Activated T-helper 17 cell treated with anti-CD3 and anti-CD28 coated beads, Interleukin-2, amount 50 U/mL, for 72 hours (primary cell): ENCODE data around the gene RCL1. TPM values are rescaled to one million over a fixed set of nuclear protein-coding genes. Genes with fewer than 3 reads are reported as not detected.
"Not testable (repeated sequence)": the region's sequence is repeated elsewhere in the genome, so short reads cannot be mapped to it uniquely, and the experiment has no call there.

Experiments
- ATAC-seq: fragments of 150-1000 bp; cut with Tn5 transposase; replicated peaks from 2 replicates; pipeline ENCODE4 v1.10.0; 2021; ENCODE audit warnings: mild to moderate bottlenecking, moderate library complexity
- H3K27ac Mint-ChIP-seq: one replicate; pipeline ENCODE4 v1.8.0; 2022; ENCODE audit warnings: mixed read lengths
- H3K27me3 Mint-ChIP-seq: one replicate; pipeline ENCODE4 v1.8.0; 2022; ENCODE audit warnings: mixed read lengths
- H3K36me3 Mint-ChIP-seq: one replicate; pipeline ENCODE4 v1.8.0; 2022; ENCODE audit warnings: low read depth, mild to moderate bottlenecking, mixed read lengths
- H3K4me1 Mint-ChIP-seq: one replicate; pipeline ENCODE4 v1.8.0; 2022; ENCODE audit warnings: mixed read lengths
- H3K4me3 Mint-ChIP-seq: one replicate; pipeline ENCODE4 v1.8.0; 2022; ENCODE audit warnings: mild to moderate bottlenecking, mixed read lengths
- H3K9me3 Mint-ChIP-seq: one replicate; pipeline ENCODE4 v1.8.0; 2022; ENCODE audit warnings: mixed read lengths
- total RNA-seq, 2 donors: library from RNA; stranded (reverse); gene quantifications; one replicate each; pipeline ENCODE4 v1.2.3, GENCODE V29; 2022

Gene RCL1
- total RNA-seq, 2 donors from 2014 or later: 18.9 to 38.2 TPM

- Mint-ChIP-seq H3K27me3 (no peaks in the 10 kb centered on the region), H3K4me1 (no peaks in the 10 kb centered on the region), H3K36me3 (no peaks in the 10 kb centered on the region), H3K4me3 (no peak overlapping the region), H3K9me3 (no peaks in the 10 kb centered on the region), H3K27ac (no peak overlapping the region)
- peak; percentile 97 for ATAC-seq
These were observed 23.2 kb upstream of the RCL1 start for GRCh38 chr9:4769321-4770080.

GRCh38 chr9:4771788-4772187, 21.0 kb upstream of the RCL1 start:
- no peak overlapping the region for H3K4me3 Mint-ChIP-seq
- H3K27me3 Mint-ChIP-seq: no peaks in the 10 kb centered on the region
- no peaks in the 10 kb centered on the region for H3K4me1 Mint-ChIP-seq
- no peak overlapping the region for H3K27ac Mint-ChIP-seq
- no peaks in the 10 kb centered on the region for H3K36me3 Mint-ChIP-seq
- H3K9me3 Mint-ChIP-seq: no peaks in the 10 kb centered on the region
- no peak for ATAC-seq

GRCh38 chr9:4774209-4774608, 18.5 kb upstream of the RCL1 start:
- no peak overlapping the region for H3K4me3 Mint-ChIP-seq
- no peaks in the 10 kb centered on the region for H3K36me3 Mint-ChIP-seq
- no peak for ATAC-seq
- H3K4me1 Mint-ChIP-seq: no peaks in the 10 kb centered on the region
- H3K27me3 Mint-ChIP-seq: no peaks in the 10 kb centered on the region
- H3K9me3 Mint-ChIP-seq: no peaks in the 10 kb centered on the region
- no peak overlapping the region for H3K27ac Mint-ChIP-seq

- not testable (repeated sequence) for H3K4me3 Mint-ChIP-seq, H3K9me3 Mint-ChIP-seq, H3K36me3 Mint-ChIP-seq, H3K4me1 Mint-ChIP-seq, H3K27ac Mint-ChIP-seq, ATAC-seq, H3K27me3 Mint-ChIP-seq
These were observed 17.8 kb upstream of the RCL1 start for GRCh38 chr9:4774958-4775357.

- no peak overlapping the region for H3K27ac Mint-ChIP-seq
- peaks cover 7% of the 10 kb centered on the region for H3K27me3 Mint-ChIP-seq
- ATAC-seq: no peak
- H3K9me3 Mint-ChIP-seq: no peaks in the 10 kb centered on the region
- H3K4me3 Mint-ChIP-seq: no peak overlapping the region
- H3K4me1 Mint-ChIP-seq: no peaks in the 10 kb centered on the region
- H3K36me3 Mint-ChIP-seq: no peaks in the 10 kb centered on the region
These were observed 12.1 kb upstream of the RCL1 start for GRCh38 chr9:4780651-4781050.

GRCh38 chr9:4781408-4781807, 11.3 kb upstream of the RCL1 start:
- H3K4me3 Mint-ChIP-seq: no peak overlapping the region
- no peaks in the 10 kb centered on the region for H3K4me1 Mint-ChIP-seq
- H3K36me3 Mint-ChIP-seq: no peaks in the 10 kb centered on the region
- H3K27ac Mint-ChIP-seq: no peak overlapping the region
- H3K9me3 Mint-ChIP-seq: no peaks in the 10 kb centered on the region
- ATAC-seq: no peak
- H3K27me3 Mint-ChIP-seq: peaks cover 7% of the 10 kb centered on the region

GRCh38 chr9:4783191-4783590, 9.6 kb upstream of the RCL1 start:
- not testable (repeated sequence) for ATAC-seq, H3K4me1 Mint-ChIP-seq, H3K36me3 Mint-ChIP-seq, H3K4me3 Mint-ChIP-seq, H3K27me3 Mint-ChIP-seq, H3K27ac Mint-ChIP-seq, H3K9me3 Mint-ChIP-seq

- no peak for ATAC-seq
- Mint-ChIP-seq H3K9me3 (no peaks in the 10 kb centered on the region), H3K36me3 (no peaks in the 10 kb centered on the region), H3K27me3 (peaks cover 7% of the 10 kb centered on the region), H3K27ac (no peak overlapping the region), H3K4me1 (peaks cover 4% of the 10 kb centered on the region), H3K4me3 (no peak overlapping the region)
These were observed 8.3 kb upstream of the RCL1 start for GRCh38 chr9:4784403-4784802.

- Mint-ChIP-seq H3K9me3 (no peaks in the 10 kb centered on the region), H3K27me3 (peaks cover 7% of the 10 kb centered on the region), H3K36me3 (no peaks in the 10 kb centered on the region), H3K27ac (no peak overlapping the region), H3K4me1 (peaks cover 4% of the 10 kb centered on the region), H3K4me3 (no peak overlapping the region)
- no peak for ATAC-seq
These were observed 6.1 kb upstream of the RCL1 start for GRCh38 chr9:4786599-4786998.

- Mint-ChIP-seq H3K9me3 (no peaks in the 10 kb centered on the region), H3K4me3 (no peak overlapping the region), H3K27me3 (peaks cover 7% of the 10 kb centered on the region), H3K4me1 (peaks cover 10% of the 10 kb centered on the region), H3K36me3 (no peaks in the 10 kb centered on the region), H3K27ac (no peak overlapping the region)
- ATAC-seq: no peak
These were observed 4.9 kb upstream of the RCL1 start for GRCh38 chr9:4787876-4788275.

GRCh38 chr9:4788703-4789102, 4.0 kb upstream of the RCL1 start:
- no peak overlapping the region for H3K4me3 Mint-ChIP-seq
- H3K9me3 Mint-ChIP-seq: no peaks in the 10 kb centered on the region

GRCh38 chr9:4792054-4792571, 631 bp upstream of the RCL1 start:
- peak overlapping the region; percentile 72 for H3K27ac Mint-ChIP-seq
- H3K4me1 Mint-ChIP-seq: peaks cover 30% of the 10 kb centered on the region
- ATAC-seq: peak; percentile 38
- H3K9me3 Mint-ChIP-seq: no peaks in the 10 kb centered on the region
- no peaks in the 10 kb centered on the region for H3K27me3 Mint-ChIP-seq
- H3K36me3 Mint-ChIP-seq: peaks cover 6% of the 10 kb centered on the region
- H3K4me3 Mint-ChIP-seq: peak overlapping the region; percentile 89

More at GRCh38 chr9:4788703-4789102, 4.0 kb upstream of the RCL1 start:
- Mint-ChIP-seq H3K27me3 (peaks cover 3% of the 10 kb centered on the region), H3K27ac (no peak overlapping the region), H3K36me3 (no peaks in the 10 kb centered on the region), H3K4me1 (peaks cover 10% of the 10 kb centered on the region)
- ATAC-seq: no peak

GRCh38 chr9:4793459-4794395, 983 bp downstream of the RCL1 start:
- Mint-ChIP-seq H3K9me3 (no peaks in the 10 kb centered on the region), H3K4me1 (peaks cover 38% of the 10 kb centered on the region), H3K27me3 (no peaks in the 10 kb centered on the region), H3K27ac (peak overlapping the region; percentile 32), H3K36me3 (peaks cover 6% of the 10 kb centered on the region), H3K4me3 (peak overlapping the region; percentile 89)
- ATAC-seq: no peak

GRCh38 chr9:4794691-4795090, 1.9 kb downstream of the RCL1 start:
- Mint-ChIP-seq H3K27me3 (no peaks in the 10 kb centered on the region), H3K9me3 (no peaks in the 10 kb centered on the region), H3K4me3 (peak overlapping the region; percentile 89), H3K27ac (no peak overlapping the region), H3K4me1 (peaks cover 43% of the 10 kb centered on the region), H3K36me3 (peaks cover 6% of the 10 kb centered on the region)
- no peak for ATAC-seq

- not testable (repeated sequence) for ATAC-seq, H3K9me3 Mint-ChIP-seq, H3K27ac Mint-ChIP-seq, H3K36me3 Mint-ChIP-seq, H3K27me3 Mint-ChIP-seq
- peak overlapping the region; percentile 89 for H3K4me3 Mint-ChIP-seq
- peaks cover 43% of the 10 kb centered on the region for H3K4me1 Mint-ChIP-seq
These were observed 2.4 kb downstream of the RCL1 start for GRCh38 chr9:4795108-4795507.
